Calu3 (cell line): ENCODE results near the gene CGN. TPM values are rescaled to one million over a fixed set of nuclear protein-coding genes. Genes with fewer than 3 reads are reported as not detected.
"Not testable (repeated sequence)": the region's sequence is repeated elsewhere in the genome, so short reads cannot be mapped to it uniquely, and the experiment has no call there.

ENCODE experiments used
- BruUV-seq: library from RNA; stranded (reverse); fragments of 400-500 nt; replicated peaks from 2 replicates; lab custom pipeline; 2021; lab: Mats Ljungman, UMichigan
- CTCF ChIA-PET: fragments of 300-600 bp; sonication (Branson Sonifier 250); formaldehyde crosslinking; loops from one replicate; lab custom pipeline; 2022; ENCODE audit warnings: antibody characterized with exemption; lab: Charles Lee
- DNase-seq: peaks from one replicate; pipeline ENCODE4 v3.0.0; 2022
- H3K27ac Mint-ChIP-seq: one replicate; pipeline ENCODE4 v1.8.0; 2022; ENCODE audit warnings: mixed read lengths; ENCODE audit not compliant: unreplicated experiment
- H3K27me3 Mint-ChIP-seq: one replicate; pipeline ENCODE4 v1.8.0; 2022; ENCODE audit warnings: mixed read lengths; ENCODE audit not compliant: unreplicated experiment
- H3K36me3 Mint-ChIP-seq: one replicate; pipeline ENCODE4 v1.8.0; 2022; ENCODE audit warnings: mild to moderate bottlenecking, moderate library complexity, mixed read lengths; ENCODE audit not compliant: insufficient read depth, unreplicated experiment
- H3K4me1 Mint-ChIP-seq: one replicate; pipeline ENCODE4 v1.8.0; 2022; ENCODE audit warnings: mild to moderate bottlenecking, low read depth, mixed read lengths; ENCODE audit not compliant: unreplicated experiment
- H3K4me3 Mint-ChIP-seq: one replicate; pipeline ENCODE4 v1.8.0; 2022; ENCODE audit warnings: mild to moderate bottlenecking, low read depth, moderate library complexity, mixed read lengths; ENCODE audit not compliant: unreplicated experiment
- H3K9me3 Mint-ChIP-seq: one replicate; pipeline ENCODE4 v1.8.0; 2022; ENCODE audit warnings: low read depth, mixed read lengths; ENCODE audit not compliant: unreplicated experiment
- CTCF ChIP-seq: fragments of 200-600 bp; IDR thresholded peaks from one replicate; pipeline ENCODE4 v1.8.0; 2022; ENCODE audit warnings: antibody characterized with exemption; ENCODE audit not compliant: unreplicated experiment
- intact Hi-C: fragments of 100-400 bp; cut with micrococcal nuclease; formaldehyde crosslinking; loops from one replicate; pipeline ENCODE4 v1.10.0; 2022; ENCODE audit not compliant: unreplicated experiment
- total RNA-seq: library from RNA; stranded (reverse); gene quantifications from 2 replicates; pipeline ENCODE4 v1.2.3, GENCODE V29; 2022

Gene CGN
- total RNA-seq, 1 experiment from 2014 or later = 113 TPM

- Mint-ChIP-seq H3K36me3 (peaks cover 79% of the 10 kb centered on the region), H3K27ac (no peak overlapping the region), H3K9me3 (no peaks in the 10 kb centered on the region), H3K4me3 (no peak overlapping the region), H3K4me1 (peaks cover 23% of the 10 kb centered on the region), H3K27me3 (no peaks in the 10 kb centered on the region)
- CTCF ChIA-PET = interaction anchor here (0.9 to 2.1 kb wide), 2 partner anchors 9 to 19 kb away, joined by 4 to 5 read pairs; partner anchors contain the start of gene CGN
- intact Hi-C loops = no loop called here
- BruUV-seq = no TSS peak
- DNase-seq = no peak
- TF ChIP-seq CTCF = no peak
Measured at GRCh38 chr1:151520359-151520758, 9.2 kb downstream of the CGN start.

DNA sequence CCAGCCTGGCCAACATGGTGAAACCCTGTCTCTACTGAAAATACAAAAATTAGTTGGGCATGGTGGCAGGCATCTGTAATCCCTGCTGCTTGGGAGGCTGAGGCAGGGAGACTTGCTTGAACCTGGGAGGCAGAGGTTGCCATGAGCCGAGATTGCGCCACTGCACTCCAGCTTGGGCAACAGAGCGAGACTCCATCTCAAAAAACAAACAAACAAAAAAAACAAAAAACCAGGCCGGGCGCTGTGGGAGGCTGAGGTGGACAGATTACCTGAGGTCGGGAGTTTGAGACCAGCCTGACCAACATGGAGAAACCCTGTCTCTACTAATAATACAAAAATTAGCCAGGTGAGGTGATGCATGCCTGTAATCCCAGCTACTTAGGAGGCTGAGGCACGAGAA, 11.2 kb downstream of the CGN start:
- H3K27me3 Mint-ChIP-seq, H3K4me3 Mint-ChIP-seq, intact Hi-C loops, H3K9me3 Mint-ChIP-seq, H3K27ac Mint-ChIP-seq, DNase-seq, BruUV-seq: not testable (repeated sequence)
- CTCF ChIA-PET = interaction anchor here (2.1 kb wide), 1 partner anchor 17 kb away, joined by 5 read pairs; no protein-coding TSS in a partner anchor
- Mint-ChIP-seq H3K4me1 (peaks cover 12% of the 10 kb centered on the region), H3K36me3 (peaks cover 84% of the 10 kb centered on the region)

DNA sequence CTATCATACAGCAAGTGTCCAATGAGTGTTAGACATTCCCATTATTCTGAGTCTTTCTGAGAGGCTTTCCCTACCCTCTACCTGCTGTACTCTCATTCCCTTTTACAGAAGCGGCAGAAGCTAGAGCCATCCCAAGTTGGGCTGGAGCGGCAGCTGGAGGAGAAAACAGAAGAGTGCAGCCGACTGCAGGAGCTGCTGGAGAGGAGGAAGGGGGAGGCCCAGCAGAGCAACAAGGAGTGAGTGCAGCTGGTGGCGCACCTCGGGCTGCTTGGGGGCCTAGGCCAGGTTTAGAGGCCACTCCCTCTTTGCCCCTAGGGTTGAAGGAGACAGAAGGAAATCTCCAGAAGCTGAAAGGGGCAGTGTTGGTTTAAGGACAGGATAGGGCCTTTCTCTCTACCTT, 12.1 kb downstream of the CGN start:
- no peak for DNase-seq
- Mint-ChIP-seq H3K4me1 (peaks cover 12% of the 10 kb centered on the region), H3K9me3 (no peaks in the 10 kb centered on the region), H3K27me3 (no peaks in the 10 kb centered on the region), H3K36me3 (peaks cover 83% of the 10 kb centered on the region), H3K27ac (no peak overlapping the region), H3K4me3 (no peak overlapping the region)
- no peak for TF ChIP-seq CTCF
- CTCF ChIA-PET = interaction anchor here (0.8 kb wide), 1 partner anchor 17 kb away, joined by 3 read pairs; the partner anchor contains the start of gene TUFT1
- intact Hi-C loops = no loop called here
- no TSS peak for BruUV-seq

- H3K9me3 Mint-ChIP-seq = no peaks in the 10 kb centered on the region
- H3K4me1 Mint-ChIP-seq = peaks cover 11% of the 10 kb centered on the region
- intact Hi-C loops = no loop called here
- no peak overlapping the region for H3K4me3 Mint-ChIP-seq
- TF ChIP-seq CTCF = no peak
- H3K27ac Mint-ChIP-seq = no peak overlapping the region
- no peak for DNase-seq
- H3K27me3 Mint-ChIP-seq = no peaks in the 10 kb centered on the region
- peaks cover 86% of the 10 kb centered on the region for H3K36me3 Mint-ChIP-seq
- CTCF ChIA-PET = interaction anchor here (1.3 kb wide), 1 partner anchor 15 kb away, joined by 3 read pairs; no protein-coding TSS in a partner anchor
- no TSS peak for BruUV-seq
Measured at GRCh38 chr1:151524736-151525135, 13.5 kb downstream of the CGN start.

DNA sequence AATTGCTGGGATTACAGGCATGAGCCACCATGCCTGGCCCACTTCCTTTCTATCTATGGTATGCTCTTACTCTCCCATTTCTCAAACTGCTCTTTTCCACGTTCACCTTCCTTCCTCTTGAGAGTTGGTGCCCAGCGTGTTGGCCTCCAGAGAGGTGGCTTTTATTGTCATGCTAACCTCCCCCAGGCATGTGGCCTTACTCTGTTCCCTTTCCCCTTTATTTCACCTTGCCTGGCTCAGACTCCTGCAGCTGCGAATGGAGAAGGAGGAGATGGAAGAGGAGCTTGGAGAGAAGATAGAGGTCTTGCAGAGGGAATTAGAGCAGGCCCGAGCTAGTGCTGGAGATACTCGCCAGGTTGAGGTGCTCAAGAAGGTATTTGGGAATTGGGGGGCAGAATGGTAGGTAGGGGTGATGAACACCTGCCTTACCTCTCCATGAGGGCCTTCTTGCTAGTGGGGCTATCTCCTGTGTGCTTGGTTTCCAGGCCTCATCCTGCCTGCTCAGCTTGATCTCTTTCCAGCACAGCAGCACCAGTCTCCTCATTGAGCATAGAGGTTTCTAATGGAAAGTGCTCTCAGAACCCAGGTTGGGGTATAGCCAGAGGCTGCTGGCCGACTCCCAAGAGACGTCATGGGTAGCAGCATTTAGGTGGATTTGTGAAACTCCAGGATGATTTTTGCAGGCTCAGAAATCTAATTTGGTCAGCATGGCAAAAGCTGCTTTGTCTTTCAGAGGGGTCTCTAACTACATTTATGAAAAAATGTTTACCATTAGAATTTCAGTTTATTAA, 15.7 kb downstream of the CGN start:
- no peak for DNase-seq
- no peak for TF ChIP-seq CTCF
- H3K4me1 Mint-ChIP-seq = no peaks in the 10 kb centered on the region
- H3K27me3 Mint-ChIP-seq = no peaks in the 10 kb centered on the region
- no peak overlapping the region for H3K27ac Mint-ChIP-seq
- no peaks in the 10 kb centered on the region for H3K9me3 Mint-ChIP-seq
- intact Hi-C loops = no loop called here
- no TSS peak for BruUV-seq
- CTCF ChIA-PET = no interaction called here
- H3K36me3 Mint-ChIP-seq = peaks cover 87% of the 10 kb centered on the region
- H3K4me3 Mint-ChIP-seq = no peak overlapping the region
